NCI-H2196 treated with DMSO at 0.1 percent for 48 hours (cell line): ENCODE measurements around the gene SCD5.

Source experiments
- DNase-seq: peaks from one replicate; lab custom pipeline; 2025; ENCODE audit not compliant: unreplicated experiment; lab: John Stamatoyannopoulos, UW

SCD5 gene

DNA sequence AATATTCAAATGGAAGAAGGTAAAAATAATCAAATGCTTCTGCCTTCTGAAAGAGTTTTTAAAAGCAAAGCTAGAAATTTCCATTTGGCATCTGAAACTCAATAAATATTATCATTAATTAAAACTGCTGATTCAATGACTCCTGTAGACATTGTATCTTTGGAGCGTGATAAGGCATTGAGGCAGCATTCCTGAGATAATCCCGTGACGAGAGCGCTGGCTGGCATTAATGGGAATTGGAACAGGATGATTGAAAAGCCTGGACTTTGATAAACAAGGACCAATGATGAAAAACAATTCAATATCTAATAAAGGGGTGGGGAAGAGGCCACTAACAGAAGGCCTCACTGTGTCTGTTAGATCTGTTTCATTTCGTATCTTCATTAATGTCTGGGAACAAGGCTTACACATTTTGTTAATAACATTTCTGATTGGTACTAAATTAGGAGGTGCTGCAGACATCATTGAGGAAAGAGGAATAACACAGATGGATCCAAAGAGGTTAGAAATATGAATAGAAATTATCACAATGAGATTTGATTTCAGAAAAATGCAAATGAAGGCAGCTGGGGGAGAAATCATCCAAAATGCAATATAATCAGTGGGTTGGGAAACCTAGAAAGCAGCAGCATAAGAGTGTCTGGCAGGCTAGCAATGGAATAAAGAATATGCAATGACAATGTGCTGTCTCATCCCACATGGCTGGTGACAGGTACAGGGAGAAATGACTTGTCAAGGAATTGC, 102.3 kb downstream of the SCD5 start:
- no peak for DNase-seq

DNA sequence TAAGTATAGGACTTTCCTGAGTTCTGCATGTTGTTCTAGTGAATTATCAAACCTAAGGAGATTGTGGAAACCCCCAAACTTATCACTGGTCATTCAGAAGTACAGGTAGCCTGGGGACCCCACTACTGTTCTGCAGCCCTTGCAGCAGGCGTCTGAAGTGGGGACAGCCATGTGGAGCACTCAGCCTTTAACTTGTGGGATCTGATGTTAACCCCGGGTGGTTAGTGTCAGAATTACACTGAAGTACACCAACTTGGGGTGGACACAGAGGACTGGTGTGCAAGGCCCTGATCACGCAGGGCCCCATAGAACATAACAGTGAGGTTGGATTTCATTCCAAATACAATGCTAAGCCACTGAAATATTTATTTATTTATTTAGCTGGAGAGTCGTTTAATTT, 103.7 kb downstream of the SCD5 start:
- no peak for DNase-seq

GRCh38 chr4:82694046-82694445, 104.5 kb downstream of the SCD5 start:
- DNase-seq: no peak

DNA sequence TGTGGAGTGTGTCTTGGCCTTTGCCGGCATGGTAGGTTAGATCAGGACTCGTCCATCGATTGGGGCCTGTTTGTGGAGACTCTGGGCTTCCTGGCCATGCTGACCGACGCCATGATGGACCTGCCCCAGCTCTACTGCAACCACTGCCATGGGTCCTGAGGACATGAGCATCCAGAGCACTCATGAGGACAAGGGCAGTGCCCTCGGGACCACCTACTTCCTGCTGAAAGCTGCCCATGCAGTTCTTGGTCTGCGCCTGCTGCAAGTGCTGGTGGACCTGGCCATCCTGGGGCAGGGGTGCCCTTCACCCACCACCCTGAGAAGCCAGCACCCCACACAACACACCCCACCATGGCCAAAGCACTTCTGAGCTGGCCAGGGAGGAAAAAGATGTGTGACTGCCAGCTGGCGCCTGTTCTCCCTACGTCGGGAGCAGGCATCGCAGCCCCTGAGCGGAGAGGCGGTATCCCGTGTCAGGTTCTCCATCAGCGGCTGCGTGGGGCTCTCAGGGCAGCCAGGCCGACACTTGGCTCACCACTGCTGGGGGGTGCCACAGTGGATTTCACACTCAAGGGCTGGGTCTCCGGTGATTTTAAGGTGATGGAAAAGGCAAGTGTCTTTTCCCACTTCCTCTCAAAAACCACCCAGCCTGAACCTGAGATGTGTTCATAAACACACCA, 106.4 kb downstream of the SCD5 start:
- DNase-seq: no peak

DNA sequence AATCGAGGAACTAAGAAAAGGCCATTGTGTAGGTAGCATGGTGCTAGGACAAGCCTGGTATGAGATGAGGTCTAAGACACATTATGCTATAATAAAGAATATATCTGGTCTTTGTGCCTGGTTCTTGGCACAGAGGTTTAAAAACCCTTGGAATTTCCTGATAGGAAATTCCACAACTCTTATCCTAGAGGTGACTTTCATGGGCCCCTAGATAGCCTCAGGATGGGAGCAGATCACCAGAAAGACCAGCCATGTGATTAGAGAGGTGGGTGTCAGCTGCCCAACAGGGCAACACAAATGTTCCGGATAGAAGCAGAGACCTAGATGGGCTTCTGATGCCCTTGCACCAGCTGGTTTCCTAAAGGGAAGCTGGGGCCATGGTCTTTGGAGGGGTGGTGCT, 107.2 kb downstream of the SCD5 start:
- DNase-seq: no peak

- no peak for DNase-seq
Measured at GRCh38 chr4:82688091-82688795, 110.4 kb downstream of the SCD5 start.

DNA sequence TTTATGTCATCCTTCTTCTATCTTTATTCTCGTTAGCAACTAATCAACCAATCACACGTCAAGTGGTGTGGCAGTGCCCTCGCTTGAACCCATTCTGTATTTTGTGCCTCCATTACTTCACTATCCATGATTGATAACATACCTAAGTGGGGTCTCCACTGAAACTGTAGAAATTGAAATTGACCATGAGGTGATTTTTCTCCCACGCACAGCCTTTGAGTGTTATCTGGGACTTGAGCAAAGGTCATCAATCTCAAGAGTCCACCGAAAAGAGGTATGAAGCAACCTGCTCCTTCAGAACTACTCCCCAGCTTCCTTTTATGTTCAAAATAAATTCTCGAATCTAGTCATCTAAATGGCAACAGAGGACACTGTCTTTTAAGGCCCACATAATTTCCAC, 111.1 kb downstream of the SCD5 start:
- DNase-seq: no peak

- DNase-seq: no peak
Measured at GRCh38 chr4:82681754-82682153, 116.8 kb downstream of the SCD5 start.

DNA sequence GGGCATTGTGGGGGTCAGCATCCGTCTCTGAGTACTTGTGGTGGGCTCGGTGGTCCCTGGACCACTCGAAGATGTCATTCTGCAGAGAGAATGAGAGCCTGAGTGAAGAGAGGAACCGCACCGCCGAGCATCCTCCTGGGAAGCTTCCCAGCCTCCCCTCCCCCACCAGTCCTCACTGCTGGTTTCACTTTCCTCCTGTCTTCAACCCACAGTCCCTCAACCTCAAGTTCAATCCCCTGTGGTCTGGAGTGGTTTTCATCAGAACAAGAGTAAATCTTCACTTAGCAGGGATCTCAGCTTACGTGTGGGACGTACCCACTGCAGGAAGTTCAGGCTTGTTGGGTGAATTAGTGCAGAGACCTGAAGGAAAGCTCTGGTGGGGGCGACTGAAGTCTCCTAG, 117.8 kb downstream of the SCD5 start:
- DNase-seq: no peak

GRCh38 chr4:82679531-82679930, 119.1 kb downstream of the SCD5 start:
- DNase-seq: no peak

- DNase-seq: no peak
Measured at GRCh38 chr4:82678051-82678450, 120.5 kb downstream of the SCD5 start.

DNA sequence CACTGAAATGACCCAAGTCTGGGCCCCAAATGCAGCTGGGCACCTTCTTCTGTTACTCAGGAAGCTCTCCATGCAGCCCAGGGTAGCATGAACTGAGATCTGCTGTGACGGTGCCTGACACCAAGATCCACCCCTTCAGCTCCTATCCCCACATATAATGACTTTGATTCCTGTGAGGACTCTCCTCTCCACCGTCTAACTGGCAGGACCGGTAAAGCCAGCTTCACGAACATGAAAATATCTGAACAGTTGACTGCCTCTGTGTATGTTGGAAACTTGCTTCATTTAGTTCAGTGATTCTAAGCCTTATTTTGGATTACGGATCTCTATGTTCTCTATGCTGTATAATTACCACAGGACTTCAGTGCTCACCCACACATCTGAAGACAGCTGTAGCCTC, 121.3 kb downstream of the SCD5 start:
- DNase-seq: no peak

GRCh38 chr4:82667761-82668480, 130.7 kb downstream of the SCD5 start:
- DNase-seq: no peak

- no peak for DNase-seq
Measured at GRCh38 chr4:82666970-82667665, 131.5 kb downstream of the SCD5 start.

DNA sequence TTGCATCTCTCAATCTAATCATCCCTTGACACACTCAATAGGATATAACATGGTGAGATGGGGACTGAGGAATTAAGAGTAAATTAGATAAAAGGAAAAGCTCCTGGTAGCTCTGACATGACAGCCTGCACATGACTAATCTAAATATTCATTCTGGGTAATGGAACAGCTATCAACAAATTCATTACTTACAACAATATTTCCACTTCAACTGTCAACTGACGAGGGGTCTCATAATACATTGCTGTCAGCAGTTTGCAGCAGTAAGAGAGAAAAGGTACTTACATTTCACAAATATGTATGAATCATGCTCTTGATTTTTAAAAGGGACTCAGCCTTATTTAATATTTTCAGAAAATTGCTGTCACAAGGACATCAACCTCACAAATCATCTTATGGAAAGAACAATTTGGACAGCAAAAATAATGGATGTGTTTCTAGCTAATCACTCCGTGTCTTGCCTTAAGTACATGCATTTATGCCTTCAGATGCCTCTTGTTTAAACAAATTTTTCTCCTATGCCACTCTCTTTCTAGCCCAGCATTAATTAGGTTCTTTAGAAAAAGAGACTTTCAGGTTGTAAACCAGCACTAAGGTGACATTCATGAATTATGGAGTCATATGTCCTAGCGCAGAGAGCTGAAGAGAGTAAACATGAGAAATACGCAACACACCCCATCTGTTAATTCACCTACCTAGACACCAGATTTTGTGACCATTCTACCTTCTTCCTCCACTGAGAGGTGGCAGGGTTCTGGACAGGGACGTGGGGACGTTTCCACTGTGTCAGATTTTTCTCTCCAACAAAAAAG, 137.2 kb downstream of the SCD5 start:
- no peak for DNase-seq

GRCh38 chr4:82652062-82652461, 146.5 kb downstream of the SCD5 start:
- no peak for DNase-seq

DNA sequence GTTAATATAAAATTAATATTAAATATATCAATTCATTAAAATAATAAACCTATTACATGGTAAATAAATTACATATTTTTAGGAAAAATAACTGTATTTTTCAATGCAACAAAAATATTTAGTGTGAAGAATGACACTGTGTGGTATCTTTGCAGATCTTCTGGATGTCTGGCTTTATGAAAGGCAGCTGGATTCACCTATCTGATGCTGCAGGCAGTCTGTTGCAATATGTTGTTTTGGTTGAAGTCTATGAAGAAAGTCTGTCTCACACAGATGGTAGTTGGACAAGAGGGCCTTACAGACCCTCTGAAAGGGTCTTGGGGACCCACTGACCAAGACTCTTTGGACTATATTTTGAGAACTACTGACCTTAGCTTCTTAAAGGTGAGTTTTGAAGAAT, 147.7 kb downstream of the SCD5 start:
- no peak for DNase-seq

- no peak for DNase-seq
Measured at GRCh38 chr4:82648356-82648755, 150.2 kb downstream of the SCD5 start.

DNA sequence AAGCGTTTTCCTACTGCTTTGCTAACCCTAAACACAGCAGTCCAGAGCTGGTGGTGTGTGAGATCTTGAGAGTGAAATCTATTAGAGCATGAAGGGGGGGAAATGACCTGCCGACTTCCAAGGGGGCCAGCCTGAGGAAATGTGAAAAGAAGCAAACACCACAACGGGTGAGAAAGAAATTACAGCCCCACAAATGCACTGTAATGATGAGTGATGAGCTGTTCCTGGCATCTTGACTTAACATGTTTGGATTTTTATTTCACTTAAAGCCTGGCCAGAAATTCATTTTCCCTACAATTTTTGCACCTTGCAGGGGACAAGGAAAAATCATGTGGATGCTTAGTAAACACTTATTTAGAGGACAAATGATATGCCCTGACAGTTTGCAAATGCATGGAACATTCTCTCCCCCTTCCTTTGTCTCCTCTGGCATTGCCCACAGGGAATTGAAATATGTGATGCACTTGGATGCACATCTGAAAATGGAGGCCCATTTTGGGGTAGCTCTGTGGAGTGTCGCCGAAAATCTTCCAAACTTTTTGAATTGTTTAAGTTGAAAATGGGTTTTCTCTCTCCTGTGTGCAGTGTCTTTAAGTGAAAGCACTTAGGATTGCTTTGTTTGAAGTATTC, 152.5 kb downstream of the SCD5 start:
- no peak for DNase-seq

- DNase-seq: no peak
Measured at GRCh38 chr4:82644734-82645126, 153.9 kb downstream of the SCD5 start.
